LNCaP clone FGC (cell line): ENCODE results near the gene GRIK4.

Experiments used
- DNase-seq: peaks from one replicate; pipeline ENCODE4 v3.0.0-alpha.2; 2011; ENCODE audit warnings: low read depth
- H3K4me3 ChIP-seq: 2 replicates; pipeline ENCODE4 v1.5.1; 2011; ENCODE audit warnings: mild to moderate bottlenecking, low read depth, low read length, control low read depth
- CTCF ChIP-seq: IDR thresholded peaks from 2 replicates; pipeline ENCODE4 v1.5.1; 2012; ENCODE audit warnings: mild to moderate bottlenecking; ENCODE audit not compliant: control insufficient read depth, insufficient read depth; ENCODE audit errors: extremely low read depth

The GRIK4 gene

GRCh38 chr11:120914021-120914420 lies 402.5 kb downstream of the GRIK4 start:
- DNase-seq = no peak
- no peak overlapping the region for H3K4me3 ChIP-seq
- TF ChIP-seq CTCF = no peak

GRCh38 chr11:120914601-120915000 lies 403.1 kb downstream of the GRIK4 start:
- no peak for TF ChIP-seq CTCF
- no peak for DNase-seq
- no peak overlapping the region for H3K4me3 ChIP-seq

GRCh38 chr11:120917559-120918239 lies 406.2 kb downstream of the GRIK4 start:
- no peak for DNase-seq
- no peak overlapping the region for H3K4me3 ChIP-seq
- TF ChIP-seq CTCF = no peak

- no peak overlapping the region for H3K4me3 ChIP-seq
- no peak for DNase-seq
- no peak for TF ChIP-seq CTCF
Measured at GRCh38 chr11:120918257-120918656, 406.7 kb downstream of the GRIK4 start.

GRCh38 chr11:120919045-120919444 lies 407.5 kb downstream of the GRIK4 start:
- DNase-seq = no peak
- H3K4me3 ChIP-seq = no peak overlapping the region
- no peak for TF ChIP-seq CTCF

GRCh38 chr11:120919566-120919965 lies 408.0 kb downstream of the GRIK4 start:
- no peak overlapping the region for H3K4me3 ChIP-seq
- no peak for TF ChIP-seq CTCF
- DNase-seq = no peak
